ENCODE measurements around the gene TOM1L2.

DNA sequence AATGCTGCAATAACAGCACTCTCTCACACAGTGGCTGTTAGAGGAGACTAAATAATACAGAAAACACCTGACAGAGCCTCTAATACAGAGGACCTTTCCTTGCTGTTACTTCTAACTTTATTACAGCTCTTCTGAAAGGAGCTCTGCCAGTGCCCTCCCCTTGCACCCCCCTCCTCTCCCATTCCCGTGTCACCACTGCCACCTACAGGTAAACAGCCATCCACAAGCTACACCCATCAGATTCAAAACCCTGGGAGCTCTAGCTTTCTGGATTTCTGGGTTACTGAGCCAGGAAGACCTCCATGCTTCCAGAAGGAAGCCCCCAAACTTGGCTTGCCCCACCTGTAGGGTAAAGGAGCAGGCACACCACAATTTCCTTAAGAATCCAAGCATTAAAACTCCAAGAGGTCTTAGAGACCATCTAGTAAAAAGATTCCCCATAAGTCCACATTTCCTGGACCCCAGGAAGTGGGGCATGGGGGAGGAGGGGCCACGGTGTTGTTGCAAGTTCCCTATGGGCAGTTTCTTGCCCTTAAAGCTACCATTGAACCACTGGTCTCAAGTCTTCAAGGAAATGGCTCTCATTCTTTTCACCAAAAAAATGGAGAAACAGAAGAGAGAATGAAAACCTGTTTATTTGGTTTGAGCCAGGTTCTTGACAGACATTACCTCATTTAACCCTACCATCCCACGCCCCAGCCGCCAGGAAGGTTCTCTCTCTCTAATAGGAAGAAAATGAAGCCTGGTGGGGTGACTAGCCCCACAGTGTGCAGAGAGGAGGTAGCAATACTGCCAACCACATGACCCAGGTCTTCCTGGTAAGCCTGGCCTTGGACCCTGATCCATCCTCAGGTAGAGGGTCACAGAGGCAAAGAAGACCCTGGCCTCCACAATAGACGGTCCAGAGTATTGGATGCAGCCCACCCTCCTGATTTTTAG, 52.8 kb downstream of the TOM1L2 start:
- TF ChIP-seq, protein P1, sequence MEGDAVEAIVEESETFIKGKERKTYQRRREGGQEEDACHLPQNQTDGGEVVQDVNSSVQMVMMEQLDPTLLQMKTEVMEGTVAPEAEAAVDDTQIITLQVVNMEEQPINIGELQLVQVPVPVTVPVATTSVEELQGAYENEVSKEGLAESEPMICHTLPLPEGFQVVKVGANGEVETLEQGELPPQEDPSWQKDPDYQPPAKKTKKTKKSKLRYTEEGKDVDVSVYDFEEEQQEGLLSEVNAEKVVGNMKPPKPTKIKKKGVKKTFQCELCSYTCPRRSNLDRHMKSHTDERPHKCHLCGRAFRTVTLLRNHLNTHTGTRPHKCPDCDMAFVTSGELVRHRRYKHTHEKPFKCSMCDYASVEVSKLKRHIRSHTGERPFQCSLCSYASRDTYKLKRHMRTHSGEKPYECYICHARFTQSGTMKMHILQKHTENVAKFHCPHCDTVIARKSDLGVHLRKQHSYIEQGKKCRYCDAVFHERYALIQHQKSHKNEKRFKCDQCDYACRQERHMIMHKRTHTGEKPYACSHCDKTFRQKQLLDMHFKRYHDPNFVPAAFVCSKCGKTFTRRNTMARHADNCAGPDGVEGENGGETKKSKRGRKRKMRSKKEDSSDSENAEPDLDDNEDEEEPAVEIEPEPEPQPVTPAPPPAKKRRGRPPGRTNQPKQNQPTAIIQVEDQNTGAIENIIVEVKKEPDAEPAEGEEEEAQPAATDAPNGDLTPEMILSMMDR (IDR thresholded peaks at IDR 0.05), result peak in 1 of 3 donors; percentile 38
- no peak for TF ChIP-seq POLR2A (IDR thresholded peaks at IDR 0.05)

All from lower leg skin (tissue), 3 donors.